ENCODE results near the gene CYTH3.

Gene CYTH3

DNA sequence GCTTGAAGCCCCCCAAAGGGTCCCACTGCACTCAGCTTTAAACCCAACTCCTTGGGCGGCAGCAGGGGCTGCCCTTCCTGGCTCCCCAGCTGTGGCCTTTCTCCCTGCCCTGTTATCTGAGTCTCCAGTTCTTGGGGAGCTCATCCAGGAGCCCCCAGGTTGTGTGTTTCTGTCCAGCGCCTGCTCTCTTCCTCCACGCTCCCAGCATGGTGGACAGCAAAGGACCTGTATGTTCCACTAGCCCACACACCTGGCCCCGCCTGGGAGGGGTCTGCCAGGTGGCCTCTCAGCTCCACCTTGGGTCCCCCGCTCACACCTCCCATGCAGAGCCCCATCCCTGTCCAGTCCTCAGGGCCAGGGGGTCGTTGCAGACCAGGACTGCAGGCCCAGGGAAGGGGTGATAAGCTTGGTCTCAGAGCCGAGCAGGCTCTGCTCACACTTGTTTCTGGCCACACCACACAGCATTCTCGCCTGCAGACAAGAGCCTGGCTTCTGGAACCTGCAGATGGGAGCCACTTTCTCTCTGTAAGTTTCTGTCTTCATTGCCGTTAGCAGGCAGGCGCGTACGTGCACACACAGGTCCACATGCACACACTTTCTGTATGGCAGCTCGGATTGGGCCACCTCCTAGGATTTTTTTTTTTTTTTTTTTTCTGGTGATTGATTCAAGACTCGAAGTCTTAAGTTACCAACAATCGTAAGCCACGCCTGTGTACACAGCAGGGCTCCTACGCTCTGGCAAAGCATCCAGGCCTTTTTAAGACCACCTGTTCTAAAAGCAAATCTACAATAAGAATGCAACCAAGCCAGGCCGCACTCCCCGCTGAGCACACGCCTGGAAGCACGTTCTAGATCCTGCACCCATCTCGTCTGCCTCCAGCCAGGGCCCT is 104.6 kb downstream of the CYTH3 start:
- no peak for DNase-seq (ENCODE audit: low read depth)
- no peak overlapping the region for H3K4me3 ChIP-seq (ENCODE audit: control insufficient read depth, low read depth, low read length)
- TF ChIP-seq CTCF (IDR thresholded peaks at IDR 0.05; ENCODE audit: control insufficient read depth, insufficient read depth, low read depth, low read length, missing control alignments) = no peak

GRCh38 chr7:6167004-6167551 is 105.3 kb downstream of the CYTH3 start:
- no peak for DNase-seq (ENCODE audit: low read depth)
- TF ChIP-seq CTCF (IDR thresholded peaks at IDR 0.05; ENCODE audit: control insufficient read depth, insufficient read depth, low read depth, low read length, missing control alignments) = no peak
- no peak overlapping the region for H3K4me3 ChIP-seq (ENCODE audit: control insufficient read depth, low read depth, low read length)

DNA sequence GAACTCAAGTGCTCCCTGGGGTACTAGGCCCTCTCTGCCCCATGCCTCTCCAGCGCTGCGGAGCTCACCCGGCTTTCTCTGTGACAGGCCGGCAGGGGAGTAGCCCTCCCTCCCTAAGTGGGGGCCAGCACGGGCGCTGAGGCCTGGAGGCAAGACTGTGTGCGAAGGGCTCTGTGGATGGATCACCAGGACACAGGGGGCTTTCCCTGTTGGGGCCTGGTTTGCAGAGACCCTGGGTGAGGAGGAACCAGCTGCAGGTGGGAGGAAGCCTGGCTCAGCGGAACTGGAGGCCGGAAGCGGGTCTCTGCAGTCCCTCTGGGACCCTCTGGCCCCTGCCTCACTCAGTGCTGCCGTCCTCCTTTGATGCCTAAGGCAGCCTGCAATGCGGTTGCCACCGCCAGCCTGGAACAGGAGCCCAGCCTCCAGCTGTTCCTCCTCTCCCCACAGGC is 106.0 kb downstream of the CYTH3 start:
- DNase-seq (ENCODE audit: low read depth) = no peak
- TF ChIP-seq CTCF (IDR thresholded peaks at IDR 0.05; ENCODE audit: control insufficient read depth, insufficient read depth, low read depth, low read length, missing control alignments) = no peak
- H3K4me3 ChIP-seq (ENCODE audit: control insufficient read depth, low read depth, low read length) = no peak overlapping the region

DNA sequence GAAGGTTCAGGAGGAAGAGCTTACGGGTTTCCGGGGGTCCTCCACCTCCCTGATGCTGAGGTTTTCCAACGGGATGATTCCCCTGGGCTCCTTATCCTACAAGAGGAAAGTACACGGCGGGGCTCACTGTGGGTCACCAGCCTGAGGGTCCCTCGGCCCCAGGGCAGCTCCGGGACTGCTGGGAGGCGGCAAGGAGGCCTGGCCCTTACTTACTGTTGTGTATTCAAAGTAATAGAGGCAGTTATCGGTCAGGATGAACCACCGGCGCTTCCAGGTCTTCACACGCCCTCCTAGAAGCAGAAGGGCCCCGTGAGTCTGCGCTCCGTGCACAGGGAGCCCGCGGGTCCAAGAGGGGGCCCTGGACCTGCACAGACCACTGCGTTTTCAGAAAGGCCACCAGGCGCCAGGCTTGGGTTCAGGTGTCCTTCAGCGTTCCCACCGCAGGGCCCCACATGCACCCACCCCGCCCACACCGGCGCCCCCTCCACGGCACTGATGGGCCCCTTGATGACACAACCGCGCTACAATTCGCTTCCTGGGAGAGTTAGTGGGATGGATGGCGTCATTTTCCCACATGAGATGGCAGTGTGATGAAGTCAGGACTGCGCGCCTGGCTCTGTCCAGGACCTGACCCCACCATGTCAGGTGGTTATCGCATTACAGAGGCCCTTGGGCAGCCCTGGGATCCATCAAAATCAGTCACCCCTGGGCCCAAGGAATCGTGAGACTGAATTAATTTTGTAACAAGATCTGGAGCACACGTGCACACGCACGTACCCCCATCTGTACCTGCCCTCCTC is 106.7 kb downstream of the CYTH3 start:
- no peak overlapping the region for H3K4me3 ChIP-seq (ENCODE audit: control insufficient read depth, low read depth, low read length)
- TF ChIP-seq CTCF (IDR thresholded peaks at IDR 0.05; ENCODE audit: control insufficient read depth, insufficient read depth, low read depth, low read length, missing control alignments) = no peak
- no peak for DNase-seq (ENCODE audit: low read depth)

DNA sequence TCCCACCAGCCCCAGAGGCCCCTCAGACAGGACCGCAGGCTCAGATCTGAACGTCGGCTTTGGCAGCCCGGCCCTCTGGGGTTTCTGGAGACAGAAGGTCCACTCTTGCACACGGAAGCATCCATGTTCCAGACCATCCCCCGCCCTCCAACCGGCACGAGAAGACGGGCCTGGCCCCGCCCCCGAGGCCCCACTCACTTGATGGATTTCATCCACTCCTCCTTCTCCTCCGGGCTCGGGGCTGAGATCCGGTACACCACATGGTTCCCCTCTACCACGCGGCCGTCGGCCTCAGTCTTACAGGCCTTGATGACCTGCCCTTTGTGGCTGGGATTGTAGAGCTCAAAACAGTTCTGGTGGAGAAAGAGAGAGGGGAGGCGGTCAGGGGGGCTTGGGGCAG is 107.3 kb downstream of the CYTH3 start:
- H3K4me3 ChIP-seq (ENCODE audit: control insufficient read depth, low read depth, low read length) = no peak overlapping the region
- DNase-seq (ENCODE audit: low read depth) = no peak
- no peak for TF ChIP-seq CTCF (IDR thresholded peaks at IDR 0.05; ENCODE audit: control insufficient read depth, insufficient read depth, low read depth, low read length, missing control alignments)

DNA sequence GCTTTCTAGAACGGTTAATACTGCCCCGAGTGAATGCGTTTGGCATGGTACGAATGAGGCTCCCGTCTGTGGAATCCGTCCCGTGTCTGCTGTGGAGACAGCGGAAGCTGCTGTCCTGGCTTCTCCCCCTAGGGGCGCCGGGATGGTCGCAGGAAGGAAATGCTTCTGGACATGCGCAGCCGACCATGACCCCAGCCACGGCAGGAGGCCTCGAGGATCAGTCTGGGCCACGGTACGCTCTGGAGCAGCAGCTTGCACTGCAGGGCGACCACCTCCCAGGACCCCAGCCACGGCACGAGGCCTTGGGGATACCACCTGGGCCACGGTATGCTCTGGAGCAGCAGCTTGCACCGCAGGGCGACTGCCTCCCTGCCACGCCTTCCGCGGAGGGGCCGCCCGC is 107.9 kb downstream of the CYTH3 start:
- no peak for TF ChIP-seq CTCF (IDR thresholded peaks at IDR 0.05; ENCODE audit: control insufficient read depth, insufficient read depth, low read depth, low read length, missing control alignments)
- H3K4me3 ChIP-seq (ENCODE audit: control insufficient read depth, low read depth, low read length) = no peak overlapping the region
- DNase-seq (ENCODE audit: low read depth) = no peak
